ENCODE data around the gene TDRKH.

The TDRKH gene

GRCh38 chr1:151733126-151733525 lies 57.2 kb downstream of the TDRKH start:
- H3K4me3 ChIP-seq (ENCODE audit: low read depth, low read length), result no peak overlapping the region
- in situ Hi-C loops (cut with HindIII; ENCODE audit: low sequenced_read_pairs), result no loop called here
- no peak for DNase-seq (ENCODE audit: low read depth)
- no peak for TF ChIP-seq CTCF (IDR thresholded peaks at IDR 0.05; ENCODE audit: low read depth, low read length, missing control alignments)

GRCh38 chr1:151729966-151730291 lies 60.4 kb downstream of the TDRKH start:
- no peak overlapping the region for H3K4me3 ChIP-seq (ENCODE audit: low read depth, low read length)
- in situ Hi-C loops (cut with HindIII; ENCODE audit: low sequenced_read_pairs), result loop anchor here (5.0 kb wide), 2 partner anchors 43 to 138 kb away; no protein-coding TSS in a partner anchor
- TF ChIP-seq CTCF (IDR thresholded peaks at IDR 0.05; ENCODE audit: low read depth, low read length, missing control alignments), result no peak
- DNase-seq (ENCODE audit: low read depth), result no peak

DNA sequence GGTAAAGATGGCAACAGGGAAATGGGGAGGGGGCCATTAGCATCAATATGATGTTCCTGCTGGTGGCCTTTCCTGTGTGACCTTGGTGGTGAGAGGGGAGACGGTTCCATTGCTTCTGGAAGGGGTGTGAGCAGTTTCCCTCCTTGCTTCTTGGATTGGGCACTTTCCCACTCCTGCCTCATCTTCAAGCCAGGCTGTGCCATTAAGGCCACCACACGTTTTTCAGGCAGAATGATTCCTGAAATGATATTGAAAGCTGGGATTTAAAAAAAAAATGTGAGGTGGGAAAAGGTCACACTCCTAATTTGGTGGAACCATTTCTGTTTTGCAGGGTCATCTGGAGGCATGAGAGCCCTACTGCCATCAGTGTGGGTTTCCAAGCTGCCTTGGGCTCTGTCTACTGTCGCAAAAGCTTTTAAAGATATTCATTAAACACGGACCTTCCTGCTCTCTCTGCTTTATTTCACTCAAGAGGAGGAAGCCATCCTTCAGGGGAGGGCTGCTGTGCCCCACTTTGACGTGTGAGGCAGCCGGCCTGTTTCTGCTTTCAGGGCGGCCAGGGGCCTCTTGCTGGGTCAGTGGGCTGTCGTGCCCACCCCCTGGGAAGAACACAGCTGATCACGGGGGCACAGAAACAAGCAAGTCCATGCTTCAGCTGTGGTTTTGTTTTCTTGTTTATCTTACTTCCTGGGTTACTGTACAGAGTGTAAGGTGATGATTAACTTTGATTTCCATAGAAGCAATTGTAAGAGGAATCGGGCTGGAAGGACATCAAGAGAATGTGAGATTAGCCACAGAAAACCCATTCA lies 60.9 kb downstream of the TDRKH start:
- in situ Hi-C loops (cut with HindIII; ENCODE audit: low sequenced_read_pairs), result loop anchor here (5.0 kb wide), 2 partner anchors 42 to 137 kb away; no protein-coding TSS in a partner anchor
- no peak overlapping the region for H3K4me3 ChIP-seq (ENCODE audit: low read depth, low read length)
- no peak for TF ChIP-seq CTCF (IDR thresholded peaks at IDR 0.05; ENCODE audit: low read depth, low read length, missing control alignments)
- DNase-seq (ENCODE audit: low read depth), result no peak

DNA sequence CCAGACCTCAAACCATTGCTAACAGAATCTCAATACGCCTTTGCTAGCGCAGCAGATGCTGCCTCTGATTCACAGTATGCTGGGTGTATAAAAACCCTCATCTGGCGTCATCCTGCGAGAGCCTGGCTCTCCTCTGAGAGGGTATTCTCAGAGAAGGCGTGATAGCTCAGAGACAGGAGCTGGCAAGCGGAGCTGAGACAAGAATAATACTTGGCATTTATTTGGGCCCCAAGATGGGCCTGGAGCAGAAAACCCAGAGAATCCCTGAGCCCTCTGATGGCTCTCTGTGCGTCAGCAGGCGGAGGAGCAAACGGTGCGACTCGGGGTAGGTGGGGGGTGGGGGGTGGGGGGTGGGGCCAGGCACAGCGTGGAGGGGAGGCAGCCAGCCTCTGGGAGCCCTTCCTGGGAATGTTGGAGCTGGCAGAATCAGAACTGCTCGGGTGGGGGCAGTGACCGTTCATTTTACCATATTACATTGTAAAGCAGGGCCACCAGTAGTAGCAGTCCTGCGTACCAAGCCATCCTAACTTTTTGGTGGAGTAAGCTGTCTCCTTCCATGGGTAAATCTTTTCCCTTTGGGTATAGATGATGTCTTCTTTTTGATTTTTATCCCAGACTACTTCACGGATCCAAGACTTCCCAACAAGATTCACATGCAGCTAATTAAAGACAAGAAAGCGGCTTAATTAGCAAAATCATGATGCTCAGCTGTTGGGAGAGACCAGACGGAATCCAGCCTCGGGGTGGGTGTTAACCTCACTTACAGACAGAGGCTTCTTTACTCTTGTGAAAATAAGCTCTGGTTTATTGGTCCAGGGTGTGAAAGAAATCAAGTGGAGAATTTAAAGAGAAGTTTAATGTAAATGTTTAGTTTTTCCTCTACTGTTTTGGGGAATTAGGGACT lies 61.9 kb downstream of the TDRKH start:
- TF ChIP-seq CTCF (IDR thresholded peaks at IDR 0.05; ENCODE audit: low read depth, low read length, missing control alignments), result no peak
- DNase-seq (ENCODE audit: low read depth), result peak; percentile 50
- in situ Hi-C loops (cut with HindIII; ENCODE audit: low sequenced_read_pairs), result loop anchor here (5.0 kb wide), 2 partner anchors 41 to 136 kb away; no protein-coding TSS in a partner anchor
- no peak overlapping the region for H3K4me3 ChIP-seq (ENCODE audit: low read depth, low read length)

DNA sequence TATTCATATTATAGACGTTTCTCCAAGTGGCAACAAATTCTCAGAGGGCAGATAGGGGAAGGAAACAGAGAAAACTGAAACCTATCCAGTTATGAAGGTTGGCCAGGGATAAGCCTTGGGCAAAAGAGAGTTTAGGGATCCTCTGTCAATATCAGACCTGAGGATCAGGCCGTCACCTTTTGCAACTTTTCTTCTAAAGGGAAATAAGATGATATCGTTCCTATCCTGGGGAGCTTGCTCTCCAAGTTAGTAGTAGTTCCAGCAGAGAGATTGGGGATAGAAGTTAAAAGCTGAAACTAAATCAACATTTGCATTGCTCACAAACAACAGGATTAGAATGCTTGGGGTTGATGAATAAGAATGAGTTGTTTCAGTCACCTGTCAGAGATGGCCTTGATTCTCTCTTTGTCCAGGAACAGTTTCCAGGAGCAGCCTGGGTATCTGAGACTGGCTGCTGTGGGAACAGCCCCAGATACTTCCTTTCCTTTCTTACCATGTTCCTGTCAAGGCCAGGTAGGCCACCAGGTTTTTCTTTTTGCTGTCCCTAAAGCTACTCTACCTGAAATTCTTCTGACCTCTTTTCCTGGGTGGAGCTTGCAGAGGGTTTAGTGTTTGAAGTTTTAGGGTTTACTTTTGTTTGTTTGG lies 66.5 kb downstream of the TDRKH start:
- no peak for DNase-seq (ENCODE audit: low read depth)
- H3K4me3 ChIP-seq (ENCODE audit: low read depth, low read length), result no peak overlapping the region
- no peak for TF ChIP-seq CTCF (IDR thresholded peaks at IDR 0.05; ENCODE audit: low read depth, low read length, missing control alignments)
- in situ Hi-C loops (cut with HindIII; ENCODE audit: low sequenced_read_pairs), result no loop called here

All from astrocyte of the cerebellum (primary cell).